Breast epithelium (tissue), 3 donors: Measurements from ENCODE around the gene PXYLP1.

ENCODE experiments used
- CTCF ChIP-seq, 3 donors: fragments of 450-650 bp; IDR thresholded peaks; one replicate each; pipeline ENCODE4 v1.5.1; 2016 to 2017; ENCODE audit warnings: antibody characterized with exemption in 3 of 3, mild to moderate bottlenecking in 3 of 3, moderate library complexity in 3 of 3
- POLR2A ChIP-seq: fragments of 450-650 bp; IDR thresholded peaks from one replicate; pipeline ENCODE4 v1.6.1; 2016; ENCODE audit warnings: antibody characterized with exemption, mild to moderate bottlenecking, moderate library complexity
- POLR2AphosphoS5 ChIP-seq, 3 donors: sonication (generic); formaldehyde crosslinking; IDR thresholded peaks; one replicate each; pipeline ENCODE4 v1.6.1; 2017; ENCODE audit warnings: antibody characterized with exemption in 3 of 3

DNA sequence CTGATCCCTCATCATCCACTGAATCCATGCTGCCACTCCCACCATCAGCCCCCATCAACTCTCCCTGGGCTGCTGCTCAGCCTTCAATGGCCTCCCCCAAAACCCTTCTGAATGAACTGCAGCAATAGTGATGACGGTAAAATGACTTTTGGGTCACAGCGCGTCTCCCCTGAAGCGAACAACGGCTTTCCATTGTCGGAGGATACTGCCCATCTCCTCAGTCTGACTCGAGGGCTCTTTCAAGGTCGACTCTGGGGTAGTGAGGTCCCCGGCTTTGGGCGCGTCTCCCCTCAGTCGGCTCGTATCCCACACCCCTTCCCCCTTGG, 79.5 kb downstream of the PXYLP1 start:
- TF ChIP-seq CTCF (IDR thresholded peaks at IDR 0.05) (no peak), POLR2A (no peak), POLR2AphosphoS5 (IDR thresholded peaks at IDR 0.05) (no peak)
